ENCODE measurements around the gene SLFN12L.
A peak's percentile ranks its signal among the peaks of the same experiment; 100 is the strongest.
"Not testable (repeated sequence)": the region's sequence is repeated elsewhere in the genome, so short reads cannot be mapped to it uniquely, and the experiment has no call there.

Gene SLFN12L

DNA sequence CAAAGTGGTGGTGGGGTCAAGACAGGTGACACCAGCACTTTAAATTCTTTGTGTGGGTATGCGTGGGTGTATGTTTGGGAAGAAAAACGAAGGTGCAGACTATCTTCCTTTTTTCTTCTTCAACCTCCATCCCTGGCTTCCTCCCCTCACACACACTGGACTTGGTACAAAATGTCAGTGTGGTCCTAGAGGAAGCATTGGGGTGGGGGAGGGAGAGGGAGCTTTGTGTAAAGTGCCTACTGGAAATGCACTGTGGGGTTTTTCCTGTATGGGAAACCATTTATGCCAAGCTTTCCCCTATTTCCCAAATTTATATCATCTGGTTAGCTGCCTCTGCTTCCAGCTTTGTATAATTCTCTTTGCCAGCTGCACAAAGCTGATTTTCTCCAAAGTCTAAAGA lies 44.4 kb downstream of the SLFN12L start:
- no peak for DNase-seq

DNA sequence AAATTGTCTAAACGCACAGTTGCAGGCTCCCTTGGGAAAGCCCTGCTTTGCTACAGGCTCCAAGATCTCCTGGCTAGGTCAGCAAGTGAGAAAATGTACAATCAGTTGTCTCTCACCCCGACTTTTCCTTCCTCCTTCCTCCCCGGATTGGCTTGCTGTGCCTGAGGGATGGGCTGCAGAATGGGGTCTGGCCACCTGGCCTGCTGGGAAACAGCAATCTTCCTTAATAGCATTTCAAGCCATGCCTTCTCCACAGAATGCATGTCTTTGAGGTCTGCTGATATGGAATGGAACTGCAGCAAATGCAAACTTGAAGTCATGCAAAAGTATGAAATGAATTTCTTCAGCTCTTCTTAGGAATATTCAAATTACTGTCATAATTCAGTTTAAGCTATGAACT lies 46.1 kb downstream of the SLFN12L start:
- no peak for DNase-seq

DNA sequence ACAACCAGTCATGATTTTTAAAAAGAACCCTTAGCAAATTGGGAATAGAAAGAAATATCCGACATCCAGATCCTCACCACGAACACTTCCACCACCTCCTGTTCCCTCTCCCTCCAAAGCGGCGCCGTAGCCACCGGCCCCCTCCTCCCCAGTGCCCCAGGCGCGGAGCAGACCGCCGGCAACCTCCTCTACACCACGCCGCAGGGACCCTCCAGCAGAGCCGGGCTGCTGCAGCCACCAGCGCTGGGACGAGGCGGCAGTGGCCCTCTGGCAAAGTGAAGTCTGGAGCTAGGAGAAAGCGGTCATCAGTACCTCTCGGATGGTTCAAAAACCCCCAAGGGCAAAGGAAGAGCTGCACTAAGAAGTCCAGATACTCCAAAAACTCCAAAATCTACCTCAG lies 47.5 kb downstream of the SLFN12L start:
- DNase-seq: no peak

DNA sequence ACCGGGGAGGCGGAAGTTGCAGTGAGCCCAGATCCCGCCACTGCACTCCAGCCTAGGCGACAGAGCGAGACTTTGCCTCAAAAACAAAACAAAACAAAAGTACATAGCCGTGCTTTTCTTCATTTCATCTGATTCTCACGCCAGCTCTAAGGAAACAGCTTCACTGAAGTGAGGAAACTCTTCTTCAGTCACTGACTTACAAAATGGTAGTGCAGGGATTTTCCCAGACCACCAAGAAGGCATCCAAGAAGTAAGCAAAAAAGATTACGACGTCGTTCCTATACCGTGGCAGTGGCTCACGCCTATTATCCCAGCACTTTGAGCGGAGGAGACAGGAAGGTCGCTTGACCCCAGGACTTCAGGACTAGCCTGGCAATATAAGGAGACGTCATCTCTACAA lies 48.5 kb downstream of the SLFN12L start:
- DNase-seq: no peak

DNA sequence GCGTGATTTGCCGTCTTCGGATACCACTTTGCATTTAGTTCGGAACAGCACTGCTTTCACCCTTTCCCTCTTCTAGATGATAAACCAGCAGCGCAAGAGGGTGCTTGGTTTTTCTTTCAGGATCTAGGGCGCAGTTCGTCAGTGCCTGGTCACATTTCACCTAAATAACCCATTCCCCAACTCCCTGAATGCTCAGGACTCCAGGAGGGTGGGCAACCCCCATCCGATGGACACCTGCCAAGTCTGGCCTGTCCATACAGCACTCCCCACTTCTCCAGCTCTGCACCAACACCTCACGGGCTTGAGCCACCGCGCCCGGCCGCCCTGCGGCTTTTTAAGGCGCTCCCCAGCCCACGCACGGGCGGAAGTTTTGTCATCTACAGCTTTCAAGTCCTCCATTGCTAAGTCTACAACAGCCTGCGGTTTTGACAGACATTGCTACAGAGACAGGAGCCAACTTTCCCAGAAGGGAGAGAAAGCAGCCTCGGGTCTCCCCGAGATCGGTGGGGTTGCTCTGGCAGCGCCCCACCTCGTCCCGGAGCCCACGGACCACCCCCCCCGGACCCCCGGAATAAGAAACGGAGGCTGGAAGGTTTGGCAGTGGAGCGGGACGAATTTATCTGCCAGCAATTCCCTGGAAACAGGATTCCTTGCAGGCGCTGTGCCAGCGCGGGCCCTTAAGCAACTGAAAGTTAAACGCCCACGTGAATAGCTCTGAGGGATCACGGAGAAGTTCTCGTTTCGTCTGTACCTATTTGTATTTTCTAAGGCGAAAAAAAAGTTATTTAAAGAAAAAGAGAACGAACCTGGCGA lies 50.4 kb downstream of the SLFN12L start:
- no peak for DNase-seq

DNA sequence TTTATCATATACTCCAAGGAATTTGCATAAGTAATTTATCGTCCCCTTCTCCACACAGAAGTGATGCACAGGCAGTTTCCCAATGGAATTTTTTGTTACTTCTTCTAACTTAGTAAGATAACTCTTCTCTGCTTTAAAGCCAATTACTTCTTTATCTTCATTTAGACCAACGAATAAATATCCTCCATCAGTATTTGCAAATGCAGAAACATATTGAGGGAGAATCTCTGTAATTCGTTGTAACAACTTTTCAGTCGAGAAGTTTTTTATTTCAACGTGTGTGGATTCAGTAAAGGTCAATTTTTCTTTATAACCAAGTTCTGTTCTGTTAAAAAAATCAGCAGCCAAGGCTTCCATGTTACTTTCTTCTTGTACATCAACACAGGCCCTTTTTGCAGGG lies 58.2 kb downstream of the SLFN12L start:
- no peak for DNase-seq

DNA sequence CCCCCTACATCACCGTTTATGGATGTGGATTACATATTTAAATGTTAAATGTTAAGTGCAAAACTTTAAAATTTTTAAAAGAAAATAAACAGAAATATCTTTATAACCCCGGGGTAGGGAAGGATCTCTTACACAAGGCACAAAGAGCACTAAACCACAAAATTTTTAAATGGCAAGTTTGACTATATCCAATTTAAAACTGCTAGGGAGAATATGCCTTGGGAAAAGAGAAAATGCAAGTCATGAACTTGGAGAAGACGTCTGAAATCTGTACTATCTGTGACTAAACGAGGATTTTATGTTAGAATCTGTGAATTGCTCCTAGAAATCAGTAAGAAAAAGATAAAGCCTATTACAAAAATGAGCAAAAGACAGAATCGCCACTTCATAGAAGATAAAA lies 60.2 kb downstream of the SLFN12L start:
- no peak for DNase-seq

DNA sequence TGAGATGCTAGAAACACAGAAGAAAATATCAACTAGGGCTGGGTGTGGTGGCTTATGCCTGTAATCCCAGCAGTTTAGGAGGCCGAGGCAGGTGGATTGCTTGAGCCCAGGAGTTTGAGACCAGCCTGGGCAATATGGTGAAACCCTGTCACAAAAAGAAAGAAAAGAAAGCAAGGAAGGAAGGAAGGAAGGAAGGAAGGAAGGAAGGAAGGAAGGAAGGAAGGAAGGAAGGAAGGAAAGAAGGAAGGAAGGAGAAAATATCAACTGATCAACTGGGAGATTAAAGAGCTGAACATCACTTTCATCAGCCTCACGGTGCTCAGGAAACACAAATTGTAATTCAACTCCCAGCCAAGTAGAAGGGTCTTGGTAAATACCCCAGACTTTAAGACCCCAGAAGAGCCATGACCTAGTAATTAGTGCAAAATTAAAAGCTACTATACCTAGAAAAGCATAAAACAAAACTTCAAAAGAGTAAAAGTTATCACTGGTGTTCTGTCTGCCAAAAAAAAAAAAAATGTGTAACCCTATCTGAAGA lies 61.1 kb downstream of the SLFN12L start:
- DNase-seq: no peak

DNA sequence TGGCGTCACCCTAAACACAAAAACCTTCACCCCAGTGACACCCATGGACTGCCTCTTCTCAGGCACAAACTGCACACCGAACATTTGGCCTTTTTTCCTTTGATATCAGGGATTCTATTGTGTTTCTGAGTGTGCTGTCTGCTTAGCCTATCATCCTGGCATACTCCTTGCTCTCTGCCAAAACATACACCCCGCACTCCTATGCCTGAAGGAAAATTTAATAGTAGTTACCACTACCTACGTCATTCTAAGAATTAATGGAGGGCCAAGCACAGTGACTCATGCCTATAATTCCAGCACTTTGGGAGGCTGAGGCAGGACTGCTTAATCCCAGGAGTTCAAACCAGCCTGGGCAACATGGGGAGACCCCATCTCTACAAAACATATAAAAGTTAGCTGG lies 69.0 kb downstream of the SLFN12L start:
- DNase-seq: no peak

DNA sequence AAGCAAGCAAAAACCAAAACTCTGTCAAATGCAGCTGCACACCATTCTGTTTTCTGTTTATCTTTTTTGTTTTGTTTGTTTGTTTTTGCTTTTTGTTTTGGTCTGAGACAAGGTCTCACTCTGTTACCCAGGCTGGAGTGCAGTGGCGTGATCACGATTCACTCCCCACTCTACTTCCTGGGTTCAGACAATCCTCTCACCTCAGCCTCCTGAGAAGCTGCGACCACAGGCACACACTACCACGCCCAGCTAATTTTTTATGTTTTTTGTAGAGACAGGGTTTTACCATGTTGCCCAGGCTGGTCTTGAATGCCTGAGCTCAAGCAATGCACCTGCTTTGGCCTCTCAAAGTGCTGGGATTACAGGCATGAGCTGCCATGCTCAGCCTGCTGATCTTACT lies 69.7 kb downstream of the SLFN12L start:
- no peak for DNase-seq

DNA sequence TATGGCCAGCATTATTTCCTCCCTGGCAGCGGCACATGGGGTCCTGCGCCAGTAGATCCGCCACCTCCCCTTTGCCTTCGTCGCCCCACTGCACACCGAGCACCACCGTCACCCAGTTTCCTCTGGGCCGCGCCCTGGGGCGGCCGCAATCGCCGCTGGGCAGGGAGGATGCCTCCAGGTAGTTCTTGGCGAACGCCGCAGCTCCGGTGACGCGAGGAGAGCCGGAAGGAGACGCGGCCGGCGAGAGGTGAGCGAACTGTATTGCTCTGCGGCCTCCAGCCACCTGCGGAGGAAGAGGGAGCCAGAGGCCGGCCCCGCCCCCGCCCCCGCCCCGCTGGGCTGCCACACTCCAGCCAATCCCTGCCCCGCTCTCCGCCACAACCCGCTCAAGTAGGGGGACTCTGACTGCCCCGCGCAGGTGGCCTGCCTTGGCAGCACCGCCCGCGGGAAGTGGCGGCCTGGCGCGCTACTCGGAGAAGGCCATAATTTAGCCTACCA lies 77.1 kb downstream of the SLFN12L start:
- DNase-seq: no peak

DNA sequence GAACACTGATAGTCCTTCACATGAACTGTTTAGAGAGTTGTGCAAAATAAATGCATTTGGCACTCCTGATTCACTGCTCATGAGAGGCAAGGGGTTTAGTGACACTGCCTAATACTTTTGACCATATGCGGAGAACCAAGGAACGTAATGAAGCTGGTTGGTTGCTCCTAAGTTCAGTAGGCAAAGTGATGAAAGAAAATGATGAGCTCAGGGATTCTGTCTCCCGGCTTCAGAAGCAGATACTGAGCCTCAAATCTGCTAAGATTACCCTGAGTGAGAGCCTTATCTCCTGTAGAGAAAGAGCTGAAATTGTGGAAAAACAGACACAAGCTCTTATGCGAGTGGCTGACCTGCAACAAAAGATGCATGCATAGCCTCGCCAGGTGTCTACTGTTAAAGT lies 83.4 kb downstream of the SLFN12L start:
- not testable (repeated sequence) for DNase-seq

DNA sequence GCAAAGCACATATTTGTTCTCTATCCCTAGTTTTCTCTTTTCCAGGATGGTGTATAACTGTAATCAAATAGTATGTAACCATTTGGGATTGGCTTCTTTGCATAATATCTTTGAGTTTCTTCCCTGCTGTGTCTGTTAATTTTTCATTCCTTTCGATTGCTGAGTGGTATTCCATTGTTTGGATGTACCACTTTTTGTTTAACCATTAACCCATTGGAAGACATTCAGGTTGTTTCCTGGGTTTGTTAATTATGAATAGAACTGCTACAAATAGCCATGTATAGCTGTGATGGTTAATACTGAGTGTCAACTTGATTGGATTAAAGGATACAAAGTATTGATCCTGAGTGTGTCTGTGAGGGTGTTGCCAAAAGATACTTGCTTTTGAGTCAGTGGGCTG lies 84.3 kb downstream of the SLFN12L start:
- no peak for DNase-seq

DNA sequence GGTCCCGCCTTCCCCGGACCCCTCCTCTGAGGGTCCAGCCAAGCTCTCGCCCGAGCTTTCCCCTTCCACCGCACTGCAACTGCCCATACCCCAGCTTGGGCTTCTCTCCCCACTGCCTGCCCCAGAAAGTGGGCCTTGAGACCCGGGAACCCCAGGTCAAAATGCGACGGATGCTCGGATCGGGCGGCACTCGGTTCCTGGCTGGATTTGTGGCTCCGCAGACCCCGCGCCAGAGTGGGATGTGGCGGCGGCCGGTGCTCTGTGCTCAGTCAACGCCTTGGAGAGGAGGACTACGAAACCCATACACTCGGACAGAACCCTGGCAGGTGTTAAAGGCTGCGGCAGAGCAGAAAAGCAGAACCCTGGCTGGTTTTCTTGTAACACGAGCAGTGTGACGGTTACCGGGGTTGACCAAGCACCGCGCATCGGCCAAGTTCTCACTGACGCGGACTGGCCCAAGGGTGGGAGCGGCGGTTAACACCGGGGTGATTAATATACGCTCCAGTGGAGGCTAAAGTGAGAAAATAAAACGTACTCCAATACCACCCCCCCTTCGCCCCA lies 88.0 kb downstream of the SLFN12L start:
- DNase-seq: no peak

DNA sequence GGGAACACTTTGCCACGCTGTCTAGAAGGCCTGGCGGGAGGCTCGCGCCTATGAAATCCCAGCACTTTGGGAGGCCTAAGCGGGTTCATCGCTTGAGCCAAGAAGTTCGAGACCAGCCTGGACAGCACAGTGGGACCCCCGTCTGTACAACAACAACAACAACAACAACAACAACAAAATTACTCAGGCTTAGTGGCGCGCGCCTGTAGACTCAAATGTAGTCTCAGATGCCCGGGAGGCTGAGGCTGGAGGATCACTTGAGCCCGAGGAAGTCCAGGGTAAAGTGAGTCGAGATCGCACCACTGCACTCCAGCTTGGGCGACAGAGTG lies 88.6 kb downstream of the SLFN12L start:
- no peak for DNase-seq

DNA sequence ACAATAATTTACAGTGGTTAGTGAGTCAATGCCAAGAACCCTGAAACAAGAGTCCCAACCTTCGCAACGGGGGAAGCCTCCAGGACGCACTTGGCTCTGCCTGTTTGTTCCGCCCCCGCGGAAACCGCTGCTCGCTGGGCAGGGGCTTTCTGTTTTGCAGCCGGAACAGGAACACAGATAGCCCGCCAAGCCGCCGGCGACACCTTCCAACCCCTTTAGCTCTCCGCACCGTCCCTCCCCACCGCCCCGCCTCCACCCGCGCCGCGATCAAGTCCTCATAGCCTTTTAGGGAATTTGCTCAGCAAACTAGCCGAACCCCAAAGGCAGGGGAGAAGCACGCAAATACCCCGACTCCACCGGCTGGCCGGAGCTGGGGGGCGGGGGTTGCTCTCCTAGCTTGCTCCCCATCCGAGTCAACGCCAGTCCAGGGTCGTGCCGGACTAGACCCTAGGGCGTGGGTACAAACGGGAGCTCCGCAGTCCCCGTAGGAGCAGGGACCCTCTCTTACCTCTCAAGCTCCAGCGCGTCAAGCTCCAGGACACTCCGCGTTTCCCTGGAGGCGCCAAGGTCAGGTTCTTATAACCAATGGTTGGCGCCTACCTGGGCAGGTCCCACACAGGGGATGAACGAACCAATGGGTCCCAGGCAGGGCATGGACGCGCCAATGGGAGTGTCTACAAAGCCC lies 89.1 kb downstream of the SLFN12L start, which contains the start of gene SLFN13:
SLFN13 (minus strand) TSS at position 553 of the 685 bp plus-strand sequence. CDS start 3,086 bp downstream, outside the sequence.
- DNase-seq: peak in 1 of 2 donors; percentile 7

DNA sequence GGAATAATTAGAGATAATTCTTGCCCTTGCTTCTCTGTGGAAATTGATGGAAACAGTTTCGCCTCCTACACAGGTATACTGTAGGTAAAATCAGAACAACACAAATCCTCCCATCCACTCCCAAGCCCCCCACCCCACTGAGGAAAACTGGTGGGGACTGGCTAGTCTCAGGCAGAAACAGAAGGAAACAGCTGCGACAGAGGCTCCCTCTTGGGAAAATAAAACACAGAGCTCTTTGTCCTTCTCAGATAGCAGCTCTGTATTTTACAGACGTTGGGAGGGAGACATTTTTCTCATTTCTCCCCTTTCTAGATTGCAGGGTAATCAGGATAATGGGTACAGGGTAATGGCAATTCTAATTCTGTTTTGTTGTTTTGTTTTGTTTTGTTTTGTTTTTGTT lies 90.0 kb downstream of the SLFN12L start:
- no peak for DNase-seq

DNA sequence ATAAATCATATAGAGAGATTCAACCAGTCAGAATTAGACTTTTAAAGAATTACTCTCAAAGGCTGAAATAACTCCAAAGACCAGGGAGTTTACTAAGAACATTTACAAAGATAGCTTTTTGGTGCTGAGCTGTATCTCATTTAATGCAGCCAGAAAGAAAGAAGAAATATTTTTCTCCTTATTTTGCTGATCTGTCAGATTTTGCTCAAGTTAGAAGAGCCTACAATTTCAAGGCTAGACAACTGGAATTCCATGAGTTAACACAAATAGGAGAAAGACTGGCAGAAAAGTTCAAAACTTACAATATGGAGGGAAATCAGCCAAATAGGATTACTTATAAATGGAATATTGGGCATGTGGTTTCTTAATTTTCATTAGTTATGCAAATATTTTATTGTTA lies 99.0 kb downstream of the SLFN12L start:
- no peak for DNase-seq

DNA sequence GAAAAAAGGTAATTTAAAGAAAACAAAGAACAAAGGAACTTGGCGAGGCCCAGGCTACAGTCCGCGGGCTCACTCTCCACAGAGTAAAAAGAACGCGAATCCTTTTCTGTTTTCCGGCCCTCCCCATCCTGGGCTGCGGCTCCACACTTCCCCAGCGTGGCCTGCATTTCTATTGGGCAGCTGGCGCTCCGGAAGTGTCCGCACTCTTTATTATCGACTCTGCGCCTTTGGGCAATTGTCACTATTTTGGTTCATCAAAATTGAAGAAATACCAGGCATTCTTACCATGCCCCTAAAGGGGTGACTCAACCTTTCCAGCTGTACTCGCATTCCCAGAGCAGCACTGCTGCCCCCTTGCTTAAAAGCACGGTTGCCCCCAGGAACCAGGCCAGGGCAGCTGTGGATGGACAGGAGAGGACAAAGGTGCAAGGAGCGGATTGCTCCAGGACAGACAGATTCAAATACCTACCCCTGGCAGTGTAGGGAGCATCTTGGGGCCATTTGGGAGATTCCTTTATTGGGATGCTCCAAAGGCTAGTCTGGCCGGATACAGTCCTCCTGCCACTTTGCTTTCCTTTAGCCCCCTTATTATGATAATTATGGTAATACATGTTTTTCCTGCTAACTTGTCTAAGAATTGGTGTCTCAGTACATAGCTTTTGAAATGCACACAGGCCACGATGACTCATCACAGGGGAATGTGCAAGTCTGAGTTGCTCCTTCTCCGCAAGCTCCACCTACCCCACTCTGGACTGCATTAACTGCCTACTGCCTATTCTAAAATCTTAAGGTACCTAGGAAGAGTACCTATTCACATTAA lies 104.2 kb downstream of the SLFN12L start:
- DNase-seq: no peak

DNA sequence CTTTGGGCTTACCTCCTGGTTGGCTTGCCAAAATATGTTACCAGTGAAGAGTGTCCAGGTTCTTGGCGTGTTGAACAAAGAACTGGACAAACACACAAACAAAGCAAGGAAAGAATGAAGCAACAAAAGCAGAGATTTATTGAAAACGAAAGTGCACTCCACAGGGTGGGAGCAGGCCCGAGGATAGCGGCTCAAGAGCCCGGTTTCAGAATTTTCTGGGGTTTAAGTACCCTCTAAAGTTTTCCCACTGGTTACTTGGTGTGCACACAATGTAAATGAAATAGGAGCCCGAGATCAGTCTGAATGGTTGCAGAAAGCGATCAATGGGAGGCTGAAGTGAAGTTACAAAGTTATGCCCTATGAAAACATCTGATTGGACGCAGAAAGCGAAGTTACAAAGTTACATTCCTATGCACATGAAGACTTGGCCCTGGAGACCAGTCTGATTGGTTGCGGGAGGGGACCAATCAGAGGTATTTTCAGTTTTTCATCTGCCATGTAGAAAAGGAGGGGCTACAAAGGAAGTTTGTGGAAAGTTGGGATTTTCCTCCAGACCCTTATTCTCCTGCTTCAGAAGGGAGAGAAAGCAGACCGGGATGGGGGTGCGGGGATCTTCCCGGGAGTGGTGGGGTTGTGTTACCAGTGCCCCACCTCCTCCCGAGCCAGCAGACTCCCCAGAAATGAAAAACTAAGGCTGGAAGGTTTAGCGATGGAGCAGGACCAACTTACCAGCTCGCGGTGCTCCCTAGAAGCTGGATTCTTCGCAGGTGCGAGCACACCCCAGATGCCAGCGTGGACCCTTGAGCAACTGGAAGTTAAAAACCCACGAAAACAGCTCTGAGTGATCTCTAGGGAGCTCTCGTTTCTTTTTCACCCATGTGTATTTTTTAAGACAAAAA lies 105.1 kb downstream of the SLFN12L start, which contains the start of gene SLFN12:
SLFN12 (minus strand) TSS at position 325 of the 899 bp plus-strand sequence. CDS start 9,472 bp downstream, outside the sequence.
- DNase-seq: peak in 1 of 2 donors; percentile 17

DNA sequence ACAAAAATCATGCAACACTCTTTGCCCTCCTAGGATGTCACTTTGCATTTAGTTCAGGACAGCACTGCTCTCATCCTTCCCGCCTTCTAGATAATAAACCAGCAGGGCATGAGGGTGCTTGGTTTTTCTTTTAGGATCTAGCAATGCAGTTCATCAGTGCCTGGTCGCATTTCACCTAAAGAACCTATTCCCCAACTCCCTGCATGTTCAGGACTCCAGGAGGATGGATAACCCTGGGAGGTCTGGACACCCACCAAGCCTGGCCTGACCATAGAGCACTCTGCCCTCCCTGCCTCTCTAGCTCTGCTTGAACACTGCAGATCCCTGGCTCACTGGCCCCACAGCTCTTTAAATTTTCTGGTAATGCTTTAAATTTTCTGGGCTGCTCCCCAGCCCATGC lies 107.8 kb downstream of the SLFN12L start:
- no peak for DNase-seq

DNA sequence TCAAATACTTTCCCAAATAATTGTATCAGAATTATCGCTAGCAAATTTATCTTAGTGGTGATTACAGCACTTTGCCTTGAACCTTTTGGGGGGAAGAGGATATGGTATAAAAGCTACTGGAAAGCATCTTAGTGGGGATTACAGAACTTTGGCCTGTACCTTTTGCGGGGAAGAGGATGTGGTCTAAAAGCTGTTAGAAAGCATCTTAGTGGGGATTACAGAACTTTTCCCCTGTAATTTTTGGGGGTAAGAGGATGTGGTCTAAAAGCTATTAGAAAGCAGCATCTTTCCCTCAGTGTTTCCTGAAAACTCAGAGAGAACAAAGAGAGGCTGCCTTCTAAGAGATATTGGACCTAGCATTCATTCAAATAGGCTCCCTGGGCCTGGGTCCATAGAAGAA lies 109.2 kb downstream of the SLFN12L start:
- DNase-seq: no peak
